K562 (cell line): ENCODE measurements around the gene LRRC8E. TPM values are rescaled to one million over a fixed set of nuclear protein-coding genes. Genes with fewer than 3 reads are reported as not detected.

Experiments used
- BCL6 ChIP-seq: fragments of 250-450 bp; sonication (Bioruptor Pico); IDR thresholded peaks from 2 replicates; pipeline ENCODE4 v1.4.0; 2020
- CBFA2T2 ChIP-seq: fragments of 450-650 bp; conservative IDR thresholded peaks from 2 replicates; pipeline ENCODE4 v1.6.1; 2017; ENCODE audit warnings: mild to moderate bottlenecking
- FOS ChIP-seq: IDR thresholded peaks from 3 replicates; pipeline ENCODE4 v1.6.1; 2011; ENCODE audit not compliant: insufficient read length; ENCODE audit errors: extremely low read depth
- GATAD2B ChIP-seq: fragments of 450-650 bp; IDR thresholded peaks from 2 replicates; pipeline ENCODE4 v1.6.1; 2017; ENCODE audit warnings: mild to moderate bottlenecking, borderline replicate concordance
- HEY1 ChIP-seq: fragments of 250-450 bp; sonication (Bioruptor Pico); IDR thresholded peaks from 2 replicates; pipeline ENCODE4 v1.5.0; 2020; ENCODE audit warnings: mild to moderate bottlenecking, moderate library complexity, borderline replicate concordance
- HMG20B ChIP-seq: fragments of 250-450 bp; sonication (Bioruptor Pico); IDR thresholded peaks from 2 replicates; pipeline ENCODE4 v1.5.0; 2021; ENCODE audit warnings: mild to moderate bottlenecking
- MCM3 ChIP-seq: fragments of 450-650 bp; IDR thresholded peaks from 2 replicates; pipeline ENCODE4 v1.6.1; 2016
- MYBL2 ChIP-seq, 2 experiments: fragments of 450-650 bp in 1 of 2; sonication (generic) in 1 of 2; formaldehyde crosslinking in 1 of 2; IDR thresholded peaks; 2 replicates each; pipeline versions ENCODE4 v1.6.1 to v1.8.1; 2017 to 2022; ENCODE audit warnings: borderline replicate concordance in 1 of 2, inconsistent platforms in 1 of 2, low read depth in 1 of 2, mild to moderate bottlenecking in 1 of 2, missing genetic modification reagents in 1 of 2, moderate library complexity in 1 of 2
- NEUROD1 ChIP-seq: fragments of 150-350 bp; IDR thresholded peaks from 2 replicates; pipeline ENCODE4 v1.6.1; 2014; ENCODE audit warnings: borderline replicate concordance, low read length, low read depth; ENCODE audit not compliant: partially characterized antibody
- NFXL1 ChIP-seq: fragments of 450-650 bp; formaldehyde crosslinking; IDR thresholded peaks from 2 replicates; pipeline ENCODE4 v1.4.0; 2021; ENCODE audit warnings: mild to moderate bottlenecking
- NR4A1 ChIP-seq, 2 experiments: fragments of 250-450 bp in 1 of 2; fragments of 450-650 bp in 1 of 2; sonication (Bioruptor Pico) in 1 of 2; IDR thresholded peaks; 2 replicates each; pipeline versions ENCODE4 v1.4.0 to v1.6.1; 2016 to 2020; ENCODE audit warnings: mild to moderate bottlenecking in 2 of 2, missing compliant biosample characterization in 1 of 2, missing genetic modification characterization in 1 of 2, moderate library complexity in 1 of 2
- NRF1 ChIP-seq, 2 experiments: fragments of 450-650 bp; IDR thresholded peaks in 1 of 2; conservative IDR thresholded peaks in 1 of 2; 2 replicates each; pipeline ENCODE4 v1.6.1; 2014; ENCODE audit warnings: mild to moderate bottlenecking in 2 of 2
- PURB ChIP-seq: sonication (generic); formaldehyde crosslinking; IDR thresholded peaks from 2 replicates; pipeline ENCODE4 v1.9.0; 2021; ENCODE audit warnings: low read depth, mild to moderate bottlenecking, missing genetic modification reagents
- SMARCE1 ChIP-seq: fragments of 450-650 bp; IDR thresholded peaks from 2 replicates; pipeline ENCODE4 v1.7.1; 2016; ENCODE audit warnings: mild to moderate bottlenecking
- SRSF9 ChIP-seq: fragments of 200-400 bp; formaldehyde crosslinking; IDR thresholded peaks from 2 replicates; pipeline ENCODE4 v1.6.1; 2017; ENCODE audit warnings: low read depth, low read length, borderline replicate concordance
- STAG1 ChIP-seq: sonication (generic); formaldehyde crosslinking; IDR thresholded peaks from 2 replicates; pipeline ENCODE4 v1.5.0; 2020; ENCODE audit warnings: missing genetic modification reagents, borderline replicate concordance
- TCF7L2 ChIP-seq: fragments of 150-350 bp; IDR thresholded peaks from 2 replicates; pipeline ENCODE4 v1.6.1; 2016; ENCODE audit warnings: low read depth, mild to moderate bottlenecking, low read length, moderate library complexity
- TFAM ChIP-seq: fragments of 250-450 bp; sonication (Bioruptor Pico); conservative IDR thresholded peaks from 2 replicates; pipeline ENCODE4 v1.5.0; 2021; ENCODE audit warnings: mild to moderate bottlenecking, moderate library complexity
- ZFP1 ChIP-seq: fragments of 450-650 bp; formaldehyde crosslinking; IDR thresholded peaks from 2 replicates; pipeline ENCODE4 v1.4.0; 2020; ENCODE audit warnings: mild to moderate bottlenecking, mixed read lengths
- ZNF780A ChIP-seq: fragments of 250-450 bp; sonication (Bioruptor Pico); IDR thresholded peaks from 2 replicates; pipeline ENCODE4 v1.5.0; 2021; ENCODE audit warnings: mild to moderate bottlenecking
- ZNF830 ChIP-seq: fragments of 250-450 bp; sonication (Bioruptor Pico); IDR thresholded peaks from 2 replicates; pipeline ENCODE4 v1.5.0; 2021; ENCODE audit warnings: mild to moderate bottlenecking
- polyA plus RNA-seq, 8 experiments: library from polyadenylated mRNA; depleted of rRNA in 4 of 8; stranded (reverse) in 5 of 8; unstranded in 3 of 8; fragments of >200 nt; fragmentation: Nextera tagmentation in 2 of 8; fragmentation: Illumina TruSeq in 1 of 8; extraction: Ambion mirVana in 2 of 8; extraction: Trizol in 1 of 8; gene quantifications; 2 replicates each; pipeline versions ENCODE4 v1.2.1 to v1.2.3, GENCODE V29; 2011 to 2014; ENCODE audit warnings: inconsistent platforms in 1 of 8, missing spikeins in 1 of 8
- total RNA-seq, 7 experiments: library from RNA; depleted of rRNA in 6 of 7; stranded (reverse); fragments of >200 nt in 6 of 7; fragmentation: Illumina TruSeq in 2 of 7; extraction: Trizol in 2 of 7; gene quantifications; 2 replicates each; pipeline versions ENCODE4 v1.2.1 to v1.2.3, GENCODE V29; 2011 to 2021; ENCODE audit warnings: low replicate concordance in 1 of 7
- TF ChIP-seq, protein P1 (sequence below): fragments of 450-650 bp; IDR thresholded peaks from 2 replicates; pipeline ENCODE4 v1.6.1; 2016; ENCODE audit warnings: antibody characterized with exemption
- TF ChIP-seq, protein P2 (sequence below), 2 experiments: fragments of 450-650 bp in 1 of 2; sonication (generic) in 1 of 2; formaldehyde crosslinking in 1 of 2; IDR thresholded peaks in 1 of 2; conservative IDR thresholded peaks in 1 of 2; 2 replicates each; pipeline versions ENCODE4 v1.6.1 to v1.8.1; 2016 to 2023; ENCODE audit warnings: mild to moderate bottlenecking in 2 of 2, moderate library complexity in 2 of 2, inconsistent platforms in 1 of 2, missing genetic modification reagents in 1 of 2
- TF ChIP-seq, protein P3 (sequence below): fragments of 250-450 bp; sonication (Bioruptor Pico); IDR thresholded peaks from 2 replicates; pipeline ENCODE4 v1.4.0; 2020; ENCODE audit warnings: mild to moderate bottlenecking, moderate library complexity, borderline replicate concordance

Gene LRRC8E
- total and polyA plus RNA-seq, 9 of the 15 experiments (the other 6 are each of a cell fraction or from before 2014, with no cell fraction given), result 0.08 to 5.7 (median 3.5) TPM; not detected in 1

DNA sequence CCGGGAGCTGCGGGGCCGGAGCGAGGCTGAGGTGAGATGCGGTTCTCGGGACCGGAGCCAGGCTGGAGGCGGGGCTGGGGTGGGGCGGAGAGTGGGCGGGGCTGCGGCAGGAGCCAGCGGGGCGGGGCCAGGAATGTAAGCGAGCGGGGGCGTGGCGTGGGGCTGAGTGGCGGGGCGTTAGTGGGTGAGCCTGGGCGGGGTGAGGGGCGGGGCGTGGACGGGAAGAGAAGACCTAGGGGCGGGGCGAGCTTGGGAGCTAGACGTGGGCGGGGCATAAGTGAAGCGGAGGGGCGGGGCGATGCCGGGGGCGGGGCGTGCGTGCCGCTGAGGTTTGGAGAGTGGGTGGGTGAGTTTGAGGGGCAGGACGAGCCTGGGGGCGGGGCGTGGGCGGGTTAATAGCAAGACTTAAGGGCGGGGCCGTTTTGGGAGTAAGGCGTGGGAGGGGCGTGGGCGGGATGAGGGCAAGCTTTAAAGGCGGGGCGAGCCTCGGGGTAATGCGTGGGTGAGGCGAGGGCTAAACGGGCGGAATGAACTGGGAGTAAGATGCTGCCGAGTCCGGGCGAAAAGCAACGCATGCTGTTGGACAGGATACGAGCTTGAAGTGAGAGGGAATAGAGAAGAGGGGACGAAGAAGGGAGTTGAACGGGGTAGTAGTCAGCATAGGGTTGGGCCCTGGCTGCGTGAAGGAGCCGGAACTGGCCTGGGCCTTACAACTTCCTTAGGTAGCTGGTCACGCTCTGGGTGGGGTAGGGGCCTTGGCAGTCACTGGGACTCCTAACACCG, 32.4 kb downstream of the LRRC8E start (continued):
- TF ChIP-seq MCM3 (no peak), ZNF780A (CRISPR knock-in tag) (no peak), PURB (CRISPR knock-in tag) (no peak), SMARCE1 (0 out of 2 replicates have a peak, but pooled peaks have one; percentile 37), TCF7L2 (no peak), BCL6 (CRISPR knock-in tag) (no peak), SRSF9 (no peak), GATAD2B (no peak), CBFA2T2 (no peak), MYBL2 (IDR thresholded peaks at IDR 0.05; ENCODE audit: low read depth) (no peak), MYBL2 (CRISPR knock-in tag; IDR thresholded peaks at IDR 0.05; ENCODE audit: borderline replicate concordance) (no peak), NFXL1 (no peak), HEY1 (no peak), NRF1 (conservative IDR thresholded peaks at IDR 0.05 in 1 of 2, IDR thresholded peaks at IDR 0.05 in 1 of 2) (peak; percentile 38 to 53; a peak in 3 of 4 replicates), FOS (no peak), NR4A1 (CRISPR knock-in tag; IDR thresholded peaks at IDR 0.05) (0 out of 2 replicates have a peak, but pooled peaks have one; percentile 14), NR4A1 (tag; IDR thresholded peaks at IDR 0.05) (0 out of 2 replicates have a peak, but pooled peaks have one; percentile 21), STAG1 (CRISPR knock-in tag) (no peak), NEUROD1 (no peak), ZFP1 (no peak), TFAM (CRISPR knock-in tag) (no peak), ZNF830 (no peak), HMG20B (CRISPR knock-in tag) (no peak)
- TF ChIP-seq, protein P1, sequence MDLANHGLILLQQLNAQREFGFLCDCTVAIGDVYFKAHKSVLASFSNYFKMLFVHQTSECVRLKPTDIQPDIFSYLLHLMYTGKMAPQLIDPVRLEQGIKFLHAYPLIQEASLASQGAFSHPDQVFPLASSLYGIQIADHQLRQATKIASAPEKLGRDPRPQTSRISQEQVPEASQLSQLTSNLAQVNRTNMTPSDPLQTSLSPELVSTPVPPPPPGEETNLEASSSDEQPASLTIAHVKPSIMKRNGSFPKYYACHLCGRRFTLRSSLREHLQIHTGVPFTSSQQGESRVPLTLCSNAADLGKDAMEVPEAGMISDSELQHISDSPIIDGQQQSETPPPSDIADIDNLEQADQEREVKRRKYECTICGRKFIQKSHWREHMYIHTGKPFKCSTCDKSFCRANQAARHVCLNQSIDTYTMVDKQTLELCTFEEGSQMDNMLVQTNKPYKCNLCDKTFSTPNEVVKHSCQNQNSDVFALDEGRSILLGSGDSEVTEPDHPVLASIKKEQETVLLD, result peak; percentile 48; the same call in 1 of the 2 replicates
- TF ChIP-seq, protein P2, sequence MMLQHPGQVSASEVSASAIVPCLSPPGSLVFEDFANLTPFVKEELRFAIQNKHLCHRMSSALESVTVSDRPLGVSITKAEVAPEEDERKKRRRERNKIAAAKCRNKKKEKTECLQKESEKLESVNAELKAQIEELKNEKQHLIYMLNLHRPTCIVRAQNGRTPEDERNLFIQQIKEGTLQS (IDR thresholded peaks at IDR 0.05), result no peak
- TF ChIP-seq, protein P2 (CRISPR knock-in tag; conservative IDR thresholded peaks at IDR 0.05), result no peak
- TF ChIP-seq, protein P3, sequence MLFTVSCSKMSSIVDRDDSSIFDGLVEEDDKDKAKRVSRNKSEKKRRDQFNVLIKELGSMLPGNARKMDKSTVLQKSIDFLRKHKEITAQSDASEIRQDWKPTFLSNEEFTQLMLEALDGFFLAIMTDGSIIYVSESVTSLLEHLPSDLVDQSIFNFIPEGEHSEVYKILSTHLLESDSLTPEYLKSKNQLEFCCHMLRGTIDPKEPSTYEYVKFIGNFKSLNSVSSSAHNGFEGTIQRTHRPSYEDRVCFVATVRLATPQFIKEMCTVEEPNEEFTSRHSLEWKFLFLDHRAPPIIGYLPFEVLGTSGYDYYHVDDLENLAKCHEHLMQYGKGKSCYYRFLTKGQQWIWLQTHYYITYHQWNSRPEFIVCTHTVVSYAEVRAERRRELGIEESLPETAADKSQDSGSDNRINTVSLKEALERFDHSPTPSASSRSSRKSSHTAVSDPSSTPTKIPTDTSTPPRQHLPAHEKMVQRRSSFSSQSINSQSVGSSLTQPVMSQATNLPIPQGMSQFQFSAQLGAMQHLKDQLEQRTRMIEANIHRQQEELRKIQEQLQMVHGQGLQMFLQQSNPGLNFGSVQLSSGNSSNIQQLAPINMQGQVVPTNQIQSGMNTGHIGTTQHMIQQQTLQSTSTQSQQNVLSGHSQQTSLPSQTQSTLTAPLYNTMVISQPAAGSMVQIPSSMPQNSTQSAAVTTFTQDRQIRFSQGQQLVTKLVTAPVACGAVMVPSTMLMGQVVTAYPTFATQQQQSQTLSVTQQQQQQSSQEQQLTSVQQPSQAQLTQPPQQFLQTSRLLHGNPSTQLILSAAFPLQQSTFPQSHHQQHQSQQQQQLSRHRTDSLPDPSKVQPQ (CRISPR knock-in tag), result no peak
